ENCODE results near the gene ITPR1.

ITPR1 gene

GRCh38 chr3:4849136-4849535, 356.0 kb downstream of the ITPR1 start:
- no peaks in the 10 kb centered on the region for H3K9me3 ChIP-seq (ENCODE audit: insufficient read depth, low read depth, low read length)

GRCh38 chr3:4849739-4850138, 356.6 kb downstream of the ITPR1 start:
- no peak for TF ChIP-seq EZH2phosphoT487 (IDR thresholded peaks at IDR 0.05; ENCODE audit: borderline replicate concordance)
- no peak for TF ChIP-seq CTCF (conservative IDR thresholded peaks at IDR 0.05; ENCODE audit: low read length)

More at GRCh38 chr3:4849136-4849535, 356.0 kb downstream of the ITPR1 start:
- Histone ChIP-seq H3K27me3 (ENCODE audit: insufficient read depth, low read length, poor library complexity, severe bottlenecking) (no peaks in the 10 kb centered on the region), H3K4me1 (ENCODE audit: insufficient read depth, low read length, poor library complexity, severe bottlenecking) (peaks cover 34% of the 10 kb centered on the region), H2AFZ (ENCODE audit: low read length) (no peak overlapping the region), H3F3A (ENCODE audit: low read depth) (no peaks in the 10 kb centered on the region), H3K79me2 (ENCODE audit: insufficient read depth, low read length) (no peaks in the 10 kb centered on the region), H4K20me1 (ENCODE audit: insufficient read depth, low read length, poor library complexity, severe bottlenecking) (no peaks in the 10 kb centered on the region), H3K9ac (ENCODE audit: low read depth, low read length, poor library complexity, severe bottlenecking) (no peak overlapping the region), H3K4me3 (ENCODE audit: low read length, poor library complexity, severe bottlenecking) (no peak overlapping the region), H3K36me3 (ENCODE audit: insufficient read depth, low read length) (no peaks in the 10 kb centered on the region), H3K4me2 (ENCODE audit: low read depth, low read length, poor library complexity, severe bottlenecking) (no peak overlapping the region), H3K9me2 (replicated peaks; ENCODE audit: low read depth, low read length) (no peaks in the 10 kb centered on the region)
- TF ChIP-seq CTCF (conservative IDR thresholded peaks at IDR 0.05; ENCODE audit: low read length) (no peak), EZH2phosphoT487 (IDR thresholded peaks at IDR 0.05; ENCODE audit: borderline replicate concordance) (no peak)

GRCh38 chr3:4850211-4850927, 357.2 kb downstream of the ITPR1 start:
- no peaks in the 10 kb centered on the region for H3F3A ChIP-seq (ENCODE audit: low read depth)
- no peaks in the 10 kb centered on the region for H3K9me3 ChIP-seq (ENCODE audit: insufficient read depth, low read depth, low read length)
- TF ChIP-seq CTCF (conservative IDR thresholded peaks at IDR 0.05; ENCODE audit: low read length), result no peak
- TF ChIP-seq EZH2phosphoT487 (IDR thresholded peaks at IDR 0.05; ENCODE audit: borderline replicate concordance), result no peak
- H3K36me3 ChIP-seq (ENCODE audit: insufficient read depth, low read length), result no peaks in the 10 kb centered on the region
- no peak overlapping the region for H3K9ac ChIP-seq (ENCODE audit: low read depth, low read length, poor library complexity, severe bottlenecking)
- no peak overlapping the region for H2AFZ ChIP-seq (ENCODE audit: low read length)
- peaks cover 33% of the 10 kb centered on the region for H3K4me1 ChIP-seq (ENCODE audit: insufficient read depth, low read length, poor library complexity, severe bottlenecking)
- H3K4me2 ChIP-seq (ENCODE audit: low read depth, low read length, poor library complexity, severe bottlenecking), result no peak overlapping the region
- H3K4me3 ChIP-seq (ENCODE audit: low read length, poor library complexity, severe bottlenecking), result no peak overlapping the region
- H3K27me3 ChIP-seq (ENCODE audit: insufficient read depth, low read length, poor library complexity, severe bottlenecking), result no peaks in the 10 kb centered on the region
- no peaks in the 10 kb centered on the region for H3K79me2 ChIP-seq (ENCODE audit: insufficient read depth, low read length)
- H3K9me2 ChIP-seq (replicated peaks; ENCODE audit: low read depth, low read length), result no peaks in the 10 kb centered on the region
- H4K20me1 ChIP-seq (ENCODE audit: insufficient read depth, low read length, poor library complexity, severe bottlenecking), result no peaks in the 10 kb centered on the region

More at GRCh38 chr3:4849739-4850138, 356.6 kb downstream of the ITPR1 start:
- peaks cover 34% of the 10 kb centered on the region for H3K4me1 ChIP-seq (ENCODE audit: insufficient read depth, low read length, poor library complexity, severe bottlenecking)
- H3K79me2 ChIP-seq (ENCODE audit: insufficient read depth, low read length), result no peaks in the 10 kb centered on the region
- no peak overlapping the region for H3K9ac ChIP-seq (ENCODE audit: low read depth, low read length, poor library complexity, severe bottlenecking)
- H2AFZ ChIP-seq (ENCODE audit: low read length), result no peak overlapping the region
- H4K20me1 ChIP-seq (ENCODE audit: insufficient read depth, low read length, poor library complexity, severe bottlenecking), result no peaks in the 10 kb centered on the region
- no peaks in the 10 kb centered on the region for H3K36me3 ChIP-seq (ENCODE audit: insufficient read depth, low read length)
- H3K4me2 ChIP-seq (ENCODE audit: low read depth, low read length, poor library complexity, severe bottlenecking), result no peak overlapping the region
- H3K27me3 ChIP-seq (ENCODE audit: insufficient read depth, low read length, poor library complexity, severe bottlenecking), result no peaks in the 10 kb centered on the region
- H3K9me2 ChIP-seq (replicated peaks; ENCODE audit: low read depth, low read length), result no peaks in the 10 kb centered on the region
- no peaks in the 10 kb centered on the region for H3K9me3 ChIP-seq (ENCODE audit: insufficient read depth, low read depth, low read length)
- H3K4me3 ChIP-seq (ENCODE audit: low read length, poor library complexity, severe bottlenecking), result no peak overlapping the region
- no peaks in the 10 kb centered on the region for H3F3A ChIP-seq (ENCODE audit: low read depth)

Measured in Loucy (cell line).